PC-9 (cell line): ENCODE results near the gene MTMR3. TPM values are rescaled to one million over a fixed set of nuclear protein-coding genes. Genes with fewer than 3 reads are reported as not detected.

Experiments
- BruUV-seq: library from RNA; stranded (reverse); fragments of 400-500 nt; replicated peaks from 2 replicates; lab custom pipeline; 2021; lab: Mats Ljungman, UMichigan
- CTCF ChIA-PET: fragments of 300-600 bp; sonication (Branson Sonifier 250); formaldehyde crosslinking; loops from one replicate; lab custom pipeline; 2022; ENCODE audit warnings: antibody characterized with exemption; lab: Charles Lee
- POLR2A ChIA-PET: fragments of 300-600 bp; sonication (Branson Sonifier 250); formaldehyde crosslinking; loops from one replicate; lab custom pipeline; 2022; ENCODE audit warnings: antibody characterized with exemption; ENCODE audit not compliant: unreplicated experiment; lab: Charles Lee
- DNase-seq, 2 experiments: peaks; one replicate each; pipeline versions ENCODE4 v3.0.0 to v3.0.0-alpha.2; 2015 to 2022; ENCODE audit warnings: mixed read lengths in 1 of 2
- H2AFZ ChIP-seq: fragments of 200-600 bp; sonication (generic); 2 replicates; pipeline ENCODE4 v1.8.1; 2017; ENCODE audit warnings: antibody characterized with exemption
- H3F3A ChIP-seq: fragments of 200-600 bp; sonication (generic); 2 replicates; pipeline ENCODE4 v1.8.1; 2017; ENCODE audit warnings: antibody characterized with exemption, mild to moderate bottlenecking, low read depth; ENCODE audit not compliant: insufficient read depth
- H3K27ac ChIP-seq: fragments of 200-600 bp; sonication (generic); 2 replicates; pipeline ENCODE4 v1.6.1; 2016; ENCODE audit warnings: mixed run types
- H3K27me3 ChIP-seq: fragments of 200-600 bp; sonication (generic); 2 replicates; pipeline ENCODE4 v1.6.1; 2016; ENCODE audit warnings: low read depth, mixed run types; ENCODE audit not compliant: insufficient read depth
- H3K36me3 ChIP-seq: fragments of 200-600 bp; sonication (generic); 2 replicates; pipeline ENCODE4 v1.6.1; 2016; ENCODE audit warnings: low read depth, mixed run types
- H3K4me1 ChIP-seq: fragments of 200-600 bp; sonication (generic); replicated peaks from 2 replicates; pipeline ENCODE4 v1.6.1; 2016; ENCODE audit warnings: mixed run types; ENCODE audit not compliant: insufficient read depth
- H3K4me2 ChIP-seq: fragments of 200-600 bp; sonication (generic); 2 replicates; pipeline ENCODE4 v1.6.1; 2017; ENCODE audit warnings: mixed run types
- H3K4me3 ChIP-seq: fragments of 200-600 bp; sonication (generic); 2 replicates; pipeline ENCODE4 v1.6.1; 2016; ENCODE audit warnings: mixed run types
- H3K79me2 ChIP-seq: fragments of 200-600 bp; sonication (generic); 2 replicates; pipeline ENCODE4 v1.6.1; 2017; ENCODE audit warnings: low read depth, mixed run types
- H3K9me2 ChIP-seq: fragments of 200-600 bp; sonication (generic); 2 replicates; pipeline ENCODE4 v1.8.1; 2017; ENCODE audit warnings: mild to moderate bottlenecking; ENCODE audit not compliant: insufficient read depth
- H3K9me3 ChIP-seq: fragments of 200-600 bp; sonication (generic); 2 replicates; pipeline ENCODE4 v1.8.1; 2016; ENCODE audit warnings: low read depth; ENCODE audit not compliant: insufficient read depth
- H4K20me1 ChIP-seq: fragments of 200-600 bp; sonication (generic); 2 replicates; pipeline ENCODE4 v1.8.1; 2017; ENCODE audit not compliant: insufficient read depth
- CTCF ChIP-seq: fragments of 200-600 bp; sonication (generic); conservative IDR thresholded peaks from 2 replicates; pipeline ENCODE4 v1.6.1; 2017; ENCODE audit warnings: mixed run types, antibody characterized with exemption, mild to moderate bottlenecking, moderate library complexity
- EZH2 ChIP-seq: fragments of 200-600 bp; sonication (generic); IDR thresholded peaks from 2 replicates; pipeline ENCODE4 v1.8.0; 2017; ENCODE audit warnings: antibody characterized with exemption, low read depth
- intact Hi-C: fragments of 100-400 bp; cut with micrococcal nuclease; formaldehyde crosslinking; loops from one replicate; pipeline ENCODE4 v1.10.0; 2022; ENCODE audit not compliant: unreplicated experiment
- total RNA-seq: library from RNA; stranded (reverse); gene quantifications from 2 replicates; pipeline ENCODE4 v1.2.3, GENCODE V29; 2021

MTMR3 gene
- total RNA-seq, 1 experiment from 2014 or later, result 28.1 TPM

- peaks cover 36% of the 10 kb centered on the region for H4K20me1 ChIP-seq
Observed at GRCh38 chr22:29886596-29886995, 3.6 kb downstream of the MTMR3 start.

GRCh38 chr22:29887358-29887757 is 4.4 kb downstream of the MTMR3 start:
- H3K79me2 ChIP-seq, result peaks cover 91% of the 10 kb centered on the region
- ChIA-PET POLR2A (no interaction called here), CTCF (interaction anchor here (0.6 kb wide), 1 partner anchor 45 kb away, joined by 4 read pairs; no protein-coding TSS in a partner anchor)
- H4K20me1 ChIP-seq, result peaks cover 39% of the 10 kb centered on the region
- no peak for TF ChIP-seq CTCF
- TF ChIP-seq EZH2, result no peak
- H3K4me3 ChIP-seq, result no peak overlapping the region
- intact Hi-C loops, result loop anchor here (10.0 kb wide), 2 partner anchors 53 to 107 kb away; partner anchors contain the start of gene ASCC2
- H3K9me2 ChIP-seq, result no peaks in the 10 kb centered on the region
- H3K4me1 ChIP-seq, result peaks cover 25% of the 10 kb centered on the region
- H3K36me3 ChIP-seq, result no peaks in the 10 kb centered on the region
- H3K27ac ChIP-seq, result no peak overlapping the region
- peaks cover 10% of the 10 kb centered on the region; the same call in 1 of the 2 replicates for H3F3A ChIP-seq
- no peak for DNase-seq
- H3K27me3 ChIP-seq, result no peaks in the 10 kb centered on the region
- BruUV-seq, result no TSS peak
- H3K9me3 ChIP-seq, result no peaks in the 10 kb centered on the region
- H3K4me2 ChIP-seq, result no peak overlapping the region; the same call in 1 of the 2 replicates
- no peak overlapping the region for H2AFZ ChIP-seq

More at GRCh38 chr22:29886596-29886995, 3.6 kb downstream of the MTMR3 start:
- Histone ChIP-seq H3K9me3 (no peaks in the 10 kb centered on the region), H3K36me3 (no peaks in the 10 kb centered on the region), H2AFZ (no peak overlapping the region), H3K4me3 (no peak overlapping the region), H3K27ac (no peak overlapping the region), H3K4me1 (peaks cover 25% of the 10 kb centered on the region), H3K4me2 (peak overlapping the region; percentile 82), H3F3A (peaks cover 10% of the 10 kb centered on the region; the same call in 1 of the 2 replicates), H3K27me3 (no peaks in the 10 kb centered on the region), H3K79me2 (peaks cover 84% of the 10 kb centered on the region), H3K9me2 (no peaks in the 10 kb centered on the region)
- CTCF ChIA-PET, result no interaction called here
- BruUV-seq, result no TSS peak
- intact Hi-C loops, result loop anchor here (10.0 kb wide), 2 partner anchors 52 to 108 kb away; partner anchors contain the start of gene ASCC2
- TF ChIP-seq EZH2, result no peak
- no peak for TF ChIP-seq CTCF
- no peak for DNase-seq
- POLR2A ChIA-PET, result no interaction called here

- no peak for DNase-seq
- Histone ChIP-seq H3K4me1 (peaks cover 12% of the 10 kb centered on the region), H2AFZ (no peak overlapping the region), H3K9me2 (no peaks in the 10 kb centered on the region), H3K27ac (no peak overlapping the region), H3K4me2 (no peak overlapping the region), H3K9me3 (no peaks in the 10 kb centered on the region), H3F3A (0 out of 2 replicates have a peak, but pooled peaks cover 4% of the 10 kb centered on the region), H3K27me3 (no peaks in the 10 kb centered on the region), H3K4me3 (no peak overlapping the region), H4K20me1 (peaks cover 30% of the 10 kb centered on the region), H3K36me3 (no peaks in the 10 kb centered on the region), H3K79me2 (peaks cover 98% of the 10 kb centered on the region)
- POLR2A ChIA-PET, result no interaction called here
- CTCF ChIA-PET, result no interaction called here
- TF ChIP-seq EZH2 (no peak), CTCF (no peak)
- intact Hi-C loops, result no loop called here
- no TSS peak for BruUV-seq
Observed at GRCh38 chr22:29890760-29891159, 7.8 kb downstream of the MTMR3 start.
